Measurements from ENCODE around the gene LOXL3.

Gene LOXL3

DNA sequence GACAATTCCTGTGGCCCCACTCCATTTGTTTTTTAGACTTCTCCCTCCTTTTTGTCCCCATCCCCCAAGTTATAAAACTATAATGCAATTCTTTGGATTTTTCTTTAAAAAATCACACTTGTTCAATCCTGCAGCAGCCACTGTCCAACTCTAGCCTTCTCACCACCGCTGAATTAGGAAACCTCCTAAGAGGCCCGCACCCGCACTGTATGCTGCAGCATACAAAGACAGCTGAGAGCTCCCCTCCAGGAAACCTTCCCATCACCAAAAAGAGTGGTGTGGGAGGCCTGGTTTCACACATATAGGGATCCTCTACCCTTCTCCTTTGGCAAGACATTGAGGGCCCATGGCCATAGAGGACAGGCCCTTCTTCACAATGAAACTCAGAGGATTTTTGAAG lies 49.2 kb downstream of the LOXL3 start:
- TF ChIP-seq, protein P1, sequence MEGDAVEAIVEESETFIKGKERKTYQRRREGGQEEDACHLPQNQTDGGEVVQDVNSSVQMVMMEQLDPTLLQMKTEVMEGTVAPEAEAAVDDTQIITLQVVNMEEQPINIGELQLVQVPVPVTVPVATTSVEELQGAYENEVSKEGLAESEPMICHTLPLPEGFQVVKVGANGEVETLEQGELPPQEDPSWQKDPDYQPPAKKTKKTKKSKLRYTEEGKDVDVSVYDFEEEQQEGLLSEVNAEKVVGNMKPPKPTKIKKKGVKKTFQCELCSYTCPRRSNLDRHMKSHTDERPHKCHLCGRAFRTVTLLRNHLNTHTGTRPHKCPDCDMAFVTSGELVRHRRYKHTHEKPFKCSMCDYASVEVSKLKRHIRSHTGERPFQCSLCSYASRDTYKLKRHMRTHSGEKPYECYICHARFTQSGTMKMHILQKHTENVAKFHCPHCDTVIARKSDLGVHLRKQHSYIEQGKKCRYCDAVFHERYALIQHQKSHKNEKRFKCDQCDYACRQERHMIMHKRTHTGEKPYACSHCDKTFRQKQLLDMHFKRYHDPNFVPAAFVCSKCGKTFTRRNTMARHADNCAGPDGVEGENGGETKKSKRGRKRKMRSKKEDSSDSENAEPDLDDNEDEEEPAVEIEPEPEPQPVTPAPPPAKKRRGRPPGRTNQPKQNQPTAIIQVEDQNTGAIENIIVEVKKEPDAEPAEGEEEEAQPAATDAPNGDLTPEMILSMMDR (IDR thresholded peaks at IDR 0.05; ENCODE audit: low read depth, low read length), result no peak
- H3K4me3 ChIP-seq (ENCODE audit: low read depth, low read length), result no peak overlapping the region

DNA sequence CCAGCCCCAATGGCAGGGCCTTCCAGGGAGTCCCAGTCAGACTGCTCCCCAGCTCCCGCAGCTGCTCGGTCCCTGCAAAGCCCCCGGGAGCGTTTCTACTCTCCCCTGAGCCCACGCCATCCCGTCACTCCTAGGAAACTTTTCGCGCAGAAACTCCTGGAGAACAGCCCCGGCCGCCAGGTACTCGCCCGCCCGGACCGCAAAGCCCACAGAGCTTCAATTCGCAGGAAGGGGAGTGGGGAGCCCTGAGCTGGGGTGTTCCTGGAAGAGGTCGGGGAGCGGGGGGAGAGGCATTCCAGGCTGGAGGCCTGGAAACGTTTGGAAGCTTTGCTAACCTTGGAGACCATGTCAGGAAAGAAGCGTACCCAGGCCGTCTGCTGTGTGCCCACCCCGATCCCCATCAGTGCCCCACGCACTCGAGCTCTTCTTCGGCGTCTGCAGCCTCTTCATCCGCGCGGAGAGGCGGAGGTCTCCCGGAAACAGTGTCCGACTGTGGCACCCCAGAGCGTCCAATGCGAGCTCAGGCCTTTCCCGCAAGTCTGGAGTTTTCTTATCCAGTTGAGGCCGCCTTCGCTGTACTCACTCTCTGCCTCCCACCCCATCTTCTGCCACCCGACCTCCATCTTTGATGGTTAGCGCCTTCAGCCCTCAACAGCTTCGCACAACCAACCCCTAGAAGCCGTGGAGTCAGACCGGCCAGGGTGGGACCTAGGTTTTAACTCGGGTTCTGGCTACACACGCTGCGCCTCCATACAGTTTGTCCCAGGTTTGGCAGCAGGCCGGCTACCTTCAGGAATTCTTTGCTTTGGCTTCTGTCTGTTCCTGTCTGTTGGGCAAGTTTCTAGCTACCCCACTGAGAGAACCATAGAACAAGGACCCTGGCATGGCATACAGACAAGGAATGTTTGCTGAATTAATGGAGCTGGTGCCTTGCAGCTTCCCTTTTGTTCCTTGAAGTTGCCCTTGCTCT lies 50.0 kb downstream of the LOXL3 start:
- TF ChIP-seq, protein P1 (IDR thresholded peaks at IDR 0.05; ENCODE audit: low read depth, low read length), result no peak
- peak overlapping the region; percentile 59 for H3K4me3 ChIP-seq (ENCODE audit: low read depth, low read length)

DNA sequence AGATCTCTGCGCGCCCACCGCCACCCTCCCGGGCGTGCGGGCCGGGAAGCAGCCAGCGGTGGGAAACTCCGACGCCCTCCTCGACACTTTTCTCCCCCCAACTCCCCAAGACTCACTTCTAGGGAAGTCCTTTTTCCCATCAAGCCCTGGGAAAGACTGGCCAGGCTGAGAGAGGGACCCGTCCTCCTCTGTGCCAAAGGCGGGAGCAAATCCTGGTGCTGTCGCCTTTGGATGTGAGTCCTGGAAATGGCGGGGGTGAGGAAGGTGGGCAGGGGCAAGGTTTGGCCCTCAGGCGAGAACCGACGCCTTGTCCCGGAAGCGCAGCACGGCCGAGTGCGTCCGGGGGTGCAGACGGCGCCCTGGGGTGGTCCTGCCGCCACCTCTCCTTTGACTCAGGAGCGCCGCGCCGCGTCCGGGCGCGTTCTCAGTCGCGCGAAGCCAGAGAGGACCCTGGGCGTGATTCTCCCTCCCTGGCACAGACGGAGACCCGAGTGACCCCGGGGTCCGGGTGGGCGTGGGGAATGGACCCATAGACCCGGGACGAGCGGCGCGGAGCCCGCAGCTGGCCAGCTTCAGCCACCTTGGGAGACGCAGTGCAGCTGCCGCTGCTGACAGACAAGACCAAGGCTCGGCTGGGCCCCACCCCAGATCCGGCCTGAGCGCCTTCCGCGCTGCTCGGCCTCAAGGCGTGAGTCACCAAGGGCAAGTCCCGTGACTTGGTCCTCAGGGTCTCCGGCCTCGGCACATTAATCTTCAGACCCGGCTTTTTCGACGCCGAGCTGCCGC lies 50.8 kb downstream of the LOXL3 start:
- peak overlapping the region; percentile 59 for H3K4me3 ChIP-seq (ENCODE audit: low read depth, low read length)
- TF ChIP-seq, protein P1 (IDR thresholded peaks at IDR 0.05; ENCODE audit: low read depth, low read length), result no peak

DNA sequence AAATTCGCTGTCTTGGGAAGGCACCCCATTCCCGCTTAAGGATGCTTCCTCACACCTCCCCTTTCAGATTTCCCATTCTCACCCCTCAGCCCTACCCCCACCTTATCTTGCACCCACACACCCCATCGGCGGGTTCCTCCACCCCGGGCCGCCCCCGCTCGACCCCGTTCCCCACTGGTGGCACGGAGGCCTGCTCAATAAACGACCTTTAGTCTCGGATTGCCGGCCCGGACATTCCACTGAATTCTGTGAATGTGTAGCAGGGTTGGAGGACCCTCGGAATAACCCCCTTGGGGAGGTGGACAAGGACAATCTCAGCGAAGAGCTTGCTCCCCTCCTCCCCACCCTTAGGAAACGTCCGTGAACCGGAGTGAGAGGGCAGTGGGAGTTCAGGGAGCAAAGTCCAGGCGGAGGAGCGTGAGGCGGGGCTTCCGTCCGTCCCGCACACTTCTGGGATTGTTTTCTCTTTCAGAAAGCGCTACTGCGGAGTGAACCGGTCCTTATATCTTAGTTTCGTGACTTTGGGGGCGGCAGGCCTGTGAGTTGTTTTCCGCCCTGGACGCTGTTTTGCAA lies 51.5 kb downstream of the LOXL3 start:
- TF ChIP-seq, protein P1 (IDR thresholded peaks at IDR 0.05; ENCODE audit: low read depth, low read length), result no peak
- H3K4me3 ChIP-seq (ENCODE audit: low read depth, low read length), result peak overlapping the region; percentile 59

DNA sequence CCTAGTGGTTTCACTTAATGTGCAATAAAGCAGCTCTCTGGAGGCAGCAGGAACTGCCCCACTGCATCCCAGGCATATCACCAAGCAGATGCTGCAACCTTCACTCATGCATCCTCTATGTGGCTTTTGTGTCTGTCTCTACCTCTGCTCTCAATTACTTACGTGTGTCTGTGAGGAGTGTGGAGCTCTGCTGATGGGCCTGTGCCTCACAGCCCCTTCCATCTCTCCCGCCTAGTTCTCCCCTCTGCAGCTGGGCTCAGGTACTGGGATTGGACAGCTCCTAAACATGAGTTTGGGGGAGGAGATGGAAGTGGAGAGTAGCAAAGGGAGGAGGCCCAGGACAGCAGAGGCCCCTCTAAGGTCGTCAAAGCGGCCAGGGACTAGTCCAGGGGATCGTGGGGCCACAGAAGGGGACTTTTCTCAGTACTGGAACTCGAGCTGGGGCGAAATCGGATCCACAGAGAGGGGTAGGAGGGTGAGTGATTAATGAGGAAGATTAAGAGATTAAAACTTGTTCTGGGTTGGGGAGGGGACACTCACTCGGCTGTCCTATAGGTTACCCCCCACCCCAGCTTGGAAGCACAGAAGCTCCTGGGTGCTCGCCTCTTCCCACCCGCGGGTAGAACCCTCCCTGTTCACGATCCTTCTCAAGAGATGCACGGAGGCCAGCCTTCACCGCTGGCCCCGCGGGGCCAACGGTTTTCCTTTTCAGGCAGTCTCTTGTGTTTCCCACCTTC lies 52.2 kb downstream of the LOXL3 start:
- no peak overlapping the region for H3K4me3 ChIP-seq (ENCODE audit: low read depth, low read length)
- TF ChIP-seq, protein P1 (IDR thresholded peaks at IDR 0.05; ENCODE audit: low read depth, low read length), result no peak

DNA sequence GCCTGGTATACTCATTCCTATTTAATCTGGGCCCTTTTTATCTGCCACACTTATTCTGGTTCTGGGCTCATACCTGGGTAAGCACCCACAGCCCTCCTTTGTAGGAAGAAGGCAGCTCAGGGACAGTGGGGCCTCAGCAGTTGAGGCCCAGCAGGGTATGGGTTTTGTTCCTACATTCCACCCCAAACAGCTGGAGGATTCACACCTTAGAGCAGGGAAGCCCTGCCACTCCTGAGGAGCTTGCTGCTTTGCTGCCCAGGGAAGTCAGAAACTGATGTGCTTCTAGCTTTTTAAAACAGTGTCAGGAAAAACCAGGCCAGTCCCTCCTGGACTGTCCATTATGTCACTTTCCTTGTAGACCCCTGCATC lies 53.2 kb downstream of the LOXL3 start:
- H3K4me3 ChIP-seq (ENCODE audit: low read depth, low read length), result no peak overlapping the region
- TF ChIP-seq, protein P1 (IDR thresholded peaks at IDR 0.05; ENCODE audit: low read depth, low read length), result no peak
